Measurements from ENCODE around the gene ZNF358.

ZNF358 gene

DNA sequence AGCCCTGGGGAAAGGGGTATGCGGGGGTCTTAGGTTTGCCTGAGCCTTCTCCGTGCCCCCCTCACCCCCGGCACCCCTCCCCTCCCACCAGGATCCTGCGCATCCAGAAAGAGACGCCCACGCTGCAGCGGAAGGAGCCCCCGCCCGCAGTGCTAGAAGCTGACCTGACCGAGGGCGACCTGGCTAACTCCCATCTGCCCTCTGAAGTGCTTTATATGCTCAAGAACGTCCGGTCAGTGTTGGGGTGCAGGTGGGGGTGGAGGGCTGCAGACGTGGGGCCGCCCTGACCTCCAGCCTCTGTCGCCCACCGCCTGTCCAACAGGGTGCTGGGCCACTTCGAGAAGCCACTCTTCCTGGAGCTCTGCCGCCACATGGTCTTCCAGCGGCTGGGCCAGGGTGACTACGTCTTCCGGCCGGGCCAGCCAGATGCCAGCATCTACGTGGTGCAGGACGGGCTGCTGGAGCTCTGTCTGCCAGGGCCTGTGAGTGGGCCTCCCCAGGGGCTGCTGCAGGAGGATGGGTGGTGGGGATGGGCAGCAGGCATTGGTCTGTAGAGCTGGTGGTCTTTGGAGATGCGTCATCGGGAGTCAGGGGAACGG is 24.0 kb downstream of the ZNF358 start:
- no peak for DNase-seq

DNA sequence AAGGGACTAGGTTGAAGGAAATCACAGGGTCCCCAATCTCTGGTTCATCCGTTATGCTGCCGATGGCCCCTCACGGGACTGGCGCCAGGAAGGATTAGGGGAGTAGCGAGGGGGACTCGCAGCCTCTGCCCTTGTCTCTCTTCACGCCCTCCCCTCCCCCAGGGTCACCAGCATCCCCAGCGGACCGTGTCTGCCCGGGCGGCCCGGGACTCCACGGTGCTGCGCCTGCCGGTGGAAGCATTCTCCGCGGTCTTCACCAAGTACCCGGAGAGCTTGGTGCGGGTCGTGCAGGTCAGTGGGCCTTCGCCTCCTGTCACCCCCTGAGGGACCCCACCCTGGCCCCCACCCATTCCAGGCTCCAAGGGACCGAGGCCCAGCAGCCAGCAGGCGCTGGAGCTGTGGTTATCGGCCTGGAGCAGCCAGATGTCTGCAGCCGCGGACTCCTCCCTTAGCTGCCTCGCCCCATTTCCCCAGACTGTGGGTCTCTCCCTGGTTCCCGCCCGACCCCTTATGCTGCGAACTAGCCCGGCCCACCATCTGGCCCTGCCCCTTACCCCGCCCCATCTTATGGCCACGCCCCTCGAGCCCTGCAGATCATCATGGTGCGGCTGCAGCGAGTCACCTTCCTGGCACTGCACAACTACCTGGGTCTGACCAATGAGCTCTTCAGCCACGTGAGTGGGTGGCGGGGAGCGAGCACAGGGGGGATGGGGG is 25.0 kb downstream of the ZNF358 start:
- no peak for DNase-seq

DNA sequence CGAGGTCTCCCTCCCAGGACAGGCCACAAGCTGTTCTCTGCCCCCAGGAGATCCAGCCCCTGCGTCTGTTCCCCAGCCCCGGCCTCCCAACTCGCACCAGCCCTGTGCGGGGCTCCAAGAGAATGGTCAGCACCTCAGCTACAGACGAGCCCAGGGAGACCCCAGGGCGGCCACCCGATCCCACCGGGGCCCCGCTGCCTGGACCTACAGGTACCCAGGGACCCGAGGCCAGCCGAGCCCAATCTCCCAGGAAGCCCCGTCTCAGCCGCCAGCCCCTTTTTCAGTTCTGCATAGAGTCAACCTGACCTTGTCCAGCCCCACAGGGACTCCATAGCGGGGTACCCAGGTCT is 25.5 kb downstream of the ZNF358 start:
- DNase-seq: no peak

- DNase-seq: no peak
Observed at GRCh38 chr19:7541828-7542443, 26.0 kb downstream of the ZNF358 start.

DNA sequence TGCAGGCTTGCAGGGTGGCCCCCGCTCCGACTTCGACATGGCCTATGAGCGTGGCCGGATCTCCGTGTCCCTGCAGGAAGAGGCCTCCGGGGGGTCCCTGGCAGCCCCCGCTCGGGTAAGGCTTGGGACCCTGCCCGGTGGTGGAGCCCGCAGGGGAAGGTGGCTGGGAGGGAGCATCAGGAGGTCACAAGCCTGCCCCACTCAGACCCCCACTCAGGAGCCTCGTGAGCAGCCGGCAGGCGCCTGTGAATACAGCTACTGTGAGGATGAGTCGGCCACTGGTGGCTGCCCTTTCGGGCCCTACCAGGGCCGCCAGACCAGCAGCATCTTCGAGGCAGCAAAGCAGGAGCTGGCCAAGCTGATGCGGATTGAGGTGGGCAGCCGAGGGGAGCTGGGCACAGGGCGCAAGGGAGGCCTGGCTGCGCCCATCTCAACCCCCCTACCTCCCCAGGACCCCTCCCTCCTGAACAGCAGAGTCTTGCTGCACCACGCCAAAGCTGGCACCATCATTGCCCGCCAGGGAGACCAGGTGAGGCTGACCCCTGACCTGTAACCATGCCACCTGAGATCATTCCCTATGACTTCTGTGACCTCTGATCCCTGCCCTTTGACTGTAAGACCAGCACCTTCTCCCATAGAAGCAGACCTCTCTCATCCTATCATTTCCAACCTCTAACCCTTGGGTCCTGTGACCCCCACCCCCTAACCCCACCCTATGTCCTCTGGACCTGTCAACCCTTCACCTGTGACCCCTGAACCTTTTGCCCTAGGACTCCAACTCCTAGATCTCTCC is 26.8 kb downstream of the ZNF358 start:
- no peak for DNase-seq

GRCh38 chr19:7544626-7545025 is 28.7 kb downstream of the ZNF358 start:
- DNase-seq: no peak

- no peak for DNase-seq
Observed at GRCh38 chr19:7545300-7545699, 29.4 kb downstream of the ZNF358 start.

- DNase-seq: no peak
Observed at GRCh38 chr19:7545904-7546303, 30.0 kb downstream of the ZNF358 start.

GRCh38 chr19:7547159-7547558 is 31.3 kb downstream of the ZNF358 start:
- DNase-seq: no peak

DNA sequence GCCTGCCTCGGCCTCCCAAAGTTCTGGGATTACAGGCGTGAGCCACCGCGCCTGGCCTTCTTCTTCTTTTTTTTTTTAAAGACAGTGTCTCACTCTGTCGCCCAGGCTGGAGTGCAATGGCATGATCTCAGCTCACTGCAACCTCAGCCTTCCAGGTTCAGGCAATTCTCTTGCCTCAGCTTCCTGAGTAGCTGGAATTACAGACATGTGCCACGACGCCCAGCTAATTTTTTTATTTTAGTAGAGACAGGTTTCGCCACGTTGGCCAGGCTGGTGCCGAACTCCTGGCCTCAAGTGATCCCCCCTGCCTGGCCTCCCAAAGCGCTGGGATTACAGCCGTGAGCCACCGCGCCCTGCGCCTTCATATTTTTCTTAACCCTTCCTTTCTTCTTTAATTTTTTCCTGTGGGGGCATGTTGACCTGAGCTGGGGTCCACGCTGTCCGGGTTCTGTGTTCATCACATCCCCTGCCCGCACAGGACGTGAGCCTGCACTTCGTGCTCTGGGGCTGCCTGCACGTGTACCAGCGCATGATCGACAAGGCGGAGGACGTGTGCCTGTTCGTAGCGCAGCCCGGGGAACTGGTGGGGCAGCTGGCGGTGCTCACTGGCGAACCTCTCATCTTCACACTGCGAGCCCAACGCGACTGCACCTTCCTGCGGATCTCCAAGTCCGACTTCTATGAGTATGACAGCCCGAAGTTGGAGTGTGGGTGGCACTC is 33.7 kb downstream of the ZNF358 start:
- no peak for DNase-seq

DNA sequence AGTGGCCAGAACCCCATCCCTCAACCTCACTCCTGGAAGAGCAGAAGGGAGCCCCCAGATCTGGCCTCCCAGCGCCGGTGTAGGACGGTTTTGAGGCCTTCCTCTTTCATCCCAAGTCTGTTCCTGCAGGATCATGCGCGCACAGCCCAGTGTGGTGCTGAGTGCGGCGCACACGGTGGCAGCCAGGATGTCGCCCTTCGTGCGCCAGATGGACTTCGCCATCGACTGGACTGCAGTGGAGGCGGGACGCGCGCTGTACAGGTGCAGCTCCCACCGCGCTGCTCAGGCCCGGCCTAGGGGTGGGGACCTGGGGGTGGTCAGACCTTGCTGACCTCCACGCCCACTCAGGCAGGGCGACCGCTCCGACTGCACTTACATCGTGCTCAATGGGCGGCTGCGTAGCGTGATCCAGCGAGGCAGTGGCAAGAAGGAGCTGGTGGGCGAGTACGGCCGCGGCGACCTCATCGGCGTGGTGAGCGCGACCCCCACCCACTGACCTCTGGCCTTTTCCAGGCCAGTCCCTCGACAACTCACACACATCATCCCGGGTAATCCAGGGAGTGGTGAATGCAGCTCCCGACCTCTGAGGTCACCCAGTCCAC is 34.4 kb downstream of the ZNF358 start:
- no peak for DNase-seq

DNA sequence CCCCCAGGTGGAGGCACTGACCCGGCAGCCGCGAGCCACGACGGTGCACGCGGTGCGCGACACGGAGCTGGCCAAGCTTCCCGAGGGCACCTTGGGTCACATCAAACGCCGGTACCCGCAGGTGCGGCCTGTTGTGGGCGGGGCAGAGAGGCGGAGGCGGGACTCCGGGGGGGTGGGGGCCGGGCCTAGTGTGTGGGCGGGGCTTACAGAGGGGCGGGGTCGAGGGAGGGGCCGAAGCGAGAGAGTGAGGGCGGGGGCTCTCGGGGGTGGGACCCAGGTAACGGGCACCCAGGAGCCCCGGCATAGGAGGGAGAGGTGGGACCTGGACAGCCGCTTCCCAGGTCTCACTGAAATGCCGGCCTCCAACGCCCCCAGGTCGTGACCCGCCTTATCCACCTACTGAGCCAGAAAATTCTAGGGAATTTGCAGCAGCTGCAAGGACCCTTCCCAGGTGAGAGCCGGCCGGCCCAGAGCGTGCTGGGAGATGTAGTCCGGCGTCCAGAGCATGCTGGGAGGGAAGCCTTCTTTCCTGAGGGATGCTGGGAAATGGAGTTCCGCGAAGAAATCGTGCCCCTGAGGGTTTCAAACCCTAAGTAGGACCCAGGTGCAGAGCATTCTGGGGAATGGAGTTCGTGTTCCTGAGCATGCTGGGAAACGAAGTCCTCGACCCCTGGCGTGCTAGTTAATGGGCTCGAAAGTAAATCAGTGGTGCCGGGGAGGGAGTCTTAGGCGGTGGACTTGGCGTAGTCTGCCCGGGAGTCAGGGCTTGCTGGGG is 35.3 kb downstream of the ZNF358 start:
- peak; percentile 22 for DNase-seq

DNA sequence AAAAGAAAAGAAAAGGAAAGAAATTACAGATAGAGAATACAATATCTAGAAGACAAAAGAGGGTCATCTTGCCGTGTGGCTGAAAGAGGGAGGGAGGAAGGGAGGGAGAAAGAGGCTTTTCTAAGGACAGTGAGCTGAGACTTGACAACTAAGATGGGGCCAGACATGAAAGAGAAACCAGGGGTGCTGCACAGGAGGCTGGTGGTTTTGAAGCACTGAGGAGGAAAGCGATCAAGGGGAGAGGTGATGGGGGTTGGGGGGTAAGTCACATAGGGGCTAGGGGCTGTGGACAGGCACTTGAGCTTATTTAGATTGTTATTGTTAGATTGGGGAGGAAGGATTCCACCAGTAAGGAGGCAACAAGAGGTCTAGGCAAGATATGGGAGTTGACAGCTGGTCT is 36.9 kb downstream of the ZNF358 start:
- DNase-seq: no peak

- no peak for DNase-seq
Observed at GRCh38 chr19:7554565-7554964, 38.7 kb downstream of the ZNF358 start.

GRCh38 chr19:7554990-7555864 is 39.3 kb downstream of the ZNF358 start:
- DNase-seq: no peak

- no peak for DNase-seq
Observed at GRCh38 chr19:7556696-7557315, 40.9 kb downstream of the ZNF358 start.

DNA sequence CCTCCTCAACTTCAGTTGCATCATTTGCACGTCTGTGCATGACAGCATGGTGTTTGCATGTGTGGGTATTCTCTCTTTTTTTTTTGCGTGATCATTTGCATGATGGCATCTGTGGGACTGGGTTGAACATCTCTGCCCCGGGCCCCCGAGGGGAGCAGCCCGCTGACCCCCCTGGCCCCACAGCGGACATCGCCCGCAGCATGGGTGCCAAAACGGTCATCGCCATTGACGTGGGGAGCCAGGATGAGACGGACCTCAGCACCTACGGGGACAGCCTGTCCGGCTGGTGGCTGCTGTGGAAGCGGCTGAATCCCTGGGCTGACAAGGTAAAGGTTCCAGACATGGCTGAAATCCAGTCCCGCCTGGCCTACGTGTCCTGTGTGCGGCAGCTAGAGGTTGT is 42.8 kb downstream of the ZNF358 start:
- DNase-seq: no peak

DNA sequence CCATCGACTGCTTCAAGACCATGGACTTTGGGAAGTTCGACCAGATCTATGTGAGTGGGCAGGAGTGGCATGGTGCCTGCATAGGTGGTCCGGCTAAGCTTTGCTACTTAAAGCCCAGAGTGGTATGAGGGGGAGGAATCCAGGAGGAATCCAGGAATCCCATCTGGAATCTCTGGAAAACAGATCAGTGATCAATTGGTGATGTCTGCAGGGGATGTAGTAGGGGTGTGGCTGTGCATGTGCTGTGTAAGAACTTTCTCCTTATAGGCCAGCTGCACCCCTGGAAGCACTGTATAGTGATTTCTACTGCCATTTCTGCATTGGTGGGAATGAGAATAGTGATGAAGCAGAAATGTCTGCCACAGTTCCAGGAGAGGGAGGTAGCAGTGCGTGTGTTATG is 43.2 kb downstream of the ZNF358 start:
- DNase-seq: no peak

DNA sequence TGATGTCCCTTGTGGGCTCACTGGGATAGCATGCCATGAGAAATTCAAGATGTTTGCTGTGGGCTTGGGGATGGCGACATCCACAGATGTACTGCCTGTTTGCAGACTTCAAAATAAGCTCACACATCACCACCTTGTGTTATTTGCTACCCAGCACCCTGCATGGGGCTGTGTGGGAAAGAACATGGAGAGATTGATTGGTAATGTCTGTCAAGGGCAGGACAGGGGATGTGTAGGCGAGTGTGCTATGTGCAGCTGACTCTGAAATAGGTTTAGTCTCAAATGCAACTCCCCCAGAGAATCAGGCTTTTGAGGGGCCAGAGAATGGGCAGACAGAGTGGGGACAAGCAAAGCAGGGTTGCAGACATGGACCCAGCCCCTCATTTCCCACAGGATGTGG is 44.4 kb downstream of the ZNF358 start:
- no peak for DNase-seq

- DNase-seq: no peak
Observed at GRCh38 chr19:7561325-7561724, 45.4 kb downstream of the ZNF358 start.

Measured in activated gamma-delta T cell treated with Interleukin-2 at 50 U/mL for 16 hours (primary cell).